GM21528 (cell line): ENCODE data around the gene CALN1.

ENCODE experiments used
- ATAC-seq: cut with Tn5 transposase; IDR thresholded peaks from one replicate; pipeline ENCODE4 v1.9.1; 2021; ENCODE audit warnings: mild to moderate bottlenecking, moderate library complexity; ENCODE audit not compliant: unreplicated experiment, low FRiP score

CALN1 gene

GRCh38 chr7:72016574-72016973 lies 395.6 kb downstream of the CALN1 start:
- ATAC-seq = no peak

- ATAC-seq = no peak
Measured at GRCh38 chr7:72015136-72015535, 397.0 kb downstream of the CALN1 start.

- ATAC-seq = no peak
Measured at GRCh38 chr7:72007018-72007417, 405.1 kb downstream of the CALN1 start.

GRCh38 chr7:72003236-72003635 lies 408.9 kb downstream of the CALN1 start:
- ATAC-seq = no peak

- no peak for ATAC-seq
Measured at GRCh38 chr7:71996141-71996540, 416.0 kb downstream of the CALN1 start.

- no peak for ATAC-seq
Measured at GRCh38 chr7:71995111-71995510, 417.0 kb downstream of the CALN1 start.

GRCh38 chr7:71991586-71991985 lies 420.6 kb downstream of the CALN1 start:
- ATAC-seq = no peak

- ATAC-seq = no peak
Measured at GRCh38 chr7:71990138-71990462, 422.0 kb downstream of the CALN1 start.

GRCh38 chr7:71988201-71988600 lies 423.9 kb downstream of the CALN1 start:
- no peak for ATAC-seq

GRCh38 chr7:71987200-71987767 lies 424.9 kb downstream of the CALN1 start:
- no peak for ATAC-seq

- ATAC-seq = no peak
Measured at GRCh38 chr7:71984348-71984747, 427.8 kb downstream of the CALN1 start.

- no peak for ATAC-seq
Measured at GRCh38 chr7:71982851-71983250, 429.3 kb downstream of the CALN1 start.

- no peak for ATAC-seq
Measured at GRCh38 chr7:71976645-71977044, 435.5 kb downstream of the CALN1 start.

GRCh38 chr7:71974611-71975010 lies 437.5 kb downstream of the CALN1 start:
- ATAC-seq = no peak

- ATAC-seq = no peak
Measured at GRCh38 chr7:71972534-71972933, 439.6 kb downstream of the CALN1 start.

GRCh38 chr7:71970725-71971124 lies 441.4 kb downstream of the CALN1 start:
- ATAC-seq = no peak

GRCh38 chr7:71962636-71963035 lies 449.5 kb downstream of the CALN1 start:
- no peak for ATAC-seq

- ATAC-seq = no peak
Measured at GRCh38 chr7:71961283-71961682, 450.9 kb downstream of the CALN1 start.

GRCh38 chr7:71942115-71942514 lies 470.0 kb downstream of the CALN1 start:
- ATAC-seq = no peak

GRCh38 chr7:71937840-71938371 lies 474.2 kb downstream of the CALN1 start:
- ATAC-seq = no peak

- ATAC-seq = no peak
Measured at GRCh38 chr7:71935674-71936073, 476.5 kb downstream of the CALN1 start.

GRCh38 chr7:71933426-71933825 lies 478.7 kb downstream of the CALN1 start:
- no peak for ATAC-seq

- ATAC-seq = no peak
Measured at GRCh38 chr7:71925663-71926062, 486.5 kb downstream of the CALN1 start.
